ENCODE results near the gene FAM156A. TPM values are rescaled to one million over a fixed set of nuclear protein-coding genes. Genes with fewer than 3 reads are reported as not detected.
"Not testable (repeated sequence)": the region's sequence is repeated elsewhere in the genome, so short reads cannot be mapped to it uniquely, and the experiment has no call there.

The FAM156A gene
- total RNA-seq, 2 experiments from 2014 or later, result 19.0 to 19.5 TPM

DNA sequence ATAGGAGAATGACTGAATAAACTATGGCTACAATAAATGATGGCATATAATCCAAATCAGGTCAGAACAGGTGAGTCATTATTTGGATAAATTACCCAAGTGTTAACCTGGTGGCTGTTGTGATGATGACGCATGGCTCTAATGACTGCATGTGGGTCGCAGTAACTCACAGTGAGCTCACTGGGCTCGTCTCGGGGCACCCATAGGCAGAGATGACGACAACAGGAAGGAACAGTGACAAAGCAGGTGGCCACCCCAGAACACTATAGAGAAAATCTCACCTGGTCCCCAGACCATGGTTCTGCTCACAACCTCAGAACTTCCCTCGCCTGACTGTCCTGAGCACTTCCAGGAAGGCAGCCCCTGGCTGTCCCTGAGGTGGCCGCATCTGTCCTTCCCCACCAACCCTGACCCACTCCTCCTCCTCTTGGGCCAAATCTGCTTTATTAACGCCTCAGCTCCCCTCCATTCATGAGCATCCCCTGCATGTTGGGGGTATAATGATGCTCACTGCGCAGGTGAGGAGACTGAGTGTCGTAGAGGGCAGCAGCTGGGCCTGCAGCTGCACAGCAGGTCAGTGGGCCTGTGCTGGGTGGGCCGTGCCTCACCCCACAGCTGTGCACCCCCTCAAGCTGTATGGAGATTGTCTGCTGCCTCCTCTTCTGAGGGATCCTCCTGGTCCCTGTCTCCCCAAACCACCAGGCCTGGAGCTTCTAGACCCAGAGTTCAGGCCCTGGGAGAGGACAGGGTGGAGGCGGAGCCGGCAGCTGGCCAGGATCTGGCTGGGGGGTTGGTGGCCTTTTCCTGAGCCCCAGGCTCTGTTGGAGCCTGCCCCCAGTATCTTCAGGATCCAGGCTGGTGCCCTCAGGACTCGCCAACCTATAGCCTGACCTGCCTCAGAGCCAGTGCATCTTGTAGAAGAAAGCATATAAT is 30.9 kb upstream of the FAM156A start:
- H3K27ac Mint-ChIP-seq, result no peak overlapping the region

DNA sequence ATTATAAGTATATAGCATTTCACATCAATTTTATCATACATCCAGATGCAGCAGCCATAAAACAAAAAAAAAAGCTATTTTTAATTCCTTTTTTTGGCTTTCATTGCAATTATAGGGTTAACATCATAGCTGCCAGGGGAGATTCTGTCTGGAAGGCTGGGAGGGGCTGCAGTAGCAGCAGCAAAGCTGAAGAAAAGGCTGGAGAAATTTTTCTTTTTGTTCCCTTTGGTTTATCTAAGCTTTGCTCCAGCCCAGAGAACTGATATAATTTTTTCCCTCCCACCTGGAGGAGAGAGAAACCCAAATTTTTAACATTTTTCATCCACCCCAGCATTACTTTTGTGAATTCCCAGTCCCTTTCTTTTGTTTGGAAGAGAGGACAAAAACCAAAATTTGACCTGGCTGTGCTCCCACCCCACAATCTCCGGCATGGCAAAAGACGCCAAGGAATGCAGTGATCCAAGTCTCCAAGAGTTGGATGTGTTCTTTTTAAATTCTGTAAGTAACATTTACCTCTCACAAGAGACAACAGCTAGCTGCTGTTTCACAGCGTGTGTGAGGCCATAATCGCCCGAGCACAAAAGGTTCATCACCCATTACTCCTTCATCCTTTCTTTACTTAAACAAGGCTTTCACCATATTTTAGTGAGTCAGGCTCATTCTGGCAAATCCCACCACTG is 25.1 kb upstream of the FAM156A start:
- H3K27me3 Mint-ChIP-seq, result no peaks in the 10 kb centered on the region
- H3K27ac Mint-ChIP-seq, result no peak overlapping the region
- H3K9me3 Mint-ChIP-seq, result no peaks in the 10 kb centered on the region
- intact Hi-C loops (cut with micrococcal nuclease), result no loop called here
- ChIA-PET CTCF (no interaction called here), POLR2A (no interaction called here)
- H3K4me1 Mint-ChIP-seq (ENCODE audit: low read depth), result no peaks in the 10 kb centered on the region
- no peaks in the 10 kb centered on the region for H3K36me3 Mint-ChIP-seq
- no peak for DNase-seq
- no peak overlapping the region for H3K4me3 Mint-ChIP-seq

More for the DNA sequence above, 30.9 kb upstream of the FAM156A start:
- Mint-ChIP-seq H3K4me3 (no peak overlapping the region), H3K27me3 (no peaks in the 10 kb centered on the region), H3K36me3 (no peaks in the 10 kb centered on the region), H3K9me3 (no peaks in the 10 kb centered on the region), H3K4me1 (ENCODE audit: low read depth) (peaks cover 29% of the 10 kb centered on the region)
- ChIA-PET POLR2A (no interaction called here), CTCF (interaction anchor here (1.0 kb wide), 1 partner anchor 24 kb away, joined by 4 read pairs; no protein-coding TSS in a partner anchor)
- peak; percentile 41 for DNase-seq
- intact Hi-C loops (cut with micrococcal nuclease), result no loop called here

DNA sequence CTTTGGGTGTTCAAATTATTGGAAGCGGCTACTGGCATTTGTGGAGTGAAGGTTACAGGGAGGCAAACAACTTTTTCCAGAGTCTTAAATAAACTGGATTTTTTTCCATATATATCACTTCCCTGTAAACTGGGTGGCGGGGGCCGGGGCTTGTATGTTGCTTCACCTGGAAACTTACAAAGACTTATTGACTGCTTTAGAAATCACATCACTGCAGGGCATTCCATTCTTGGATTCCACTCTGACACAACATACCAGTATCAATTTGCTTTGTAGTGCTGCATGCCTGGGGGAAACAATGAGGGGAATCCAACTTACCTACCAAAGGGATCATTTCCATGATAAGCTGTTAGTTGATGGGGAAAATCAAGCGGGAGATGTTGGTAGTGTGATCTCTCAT is 21.7 kb upstream of the FAM156A start:
- no peaks in the 10 kb centered on the region for H3K27me3 Mint-ChIP-seq

DNA sequence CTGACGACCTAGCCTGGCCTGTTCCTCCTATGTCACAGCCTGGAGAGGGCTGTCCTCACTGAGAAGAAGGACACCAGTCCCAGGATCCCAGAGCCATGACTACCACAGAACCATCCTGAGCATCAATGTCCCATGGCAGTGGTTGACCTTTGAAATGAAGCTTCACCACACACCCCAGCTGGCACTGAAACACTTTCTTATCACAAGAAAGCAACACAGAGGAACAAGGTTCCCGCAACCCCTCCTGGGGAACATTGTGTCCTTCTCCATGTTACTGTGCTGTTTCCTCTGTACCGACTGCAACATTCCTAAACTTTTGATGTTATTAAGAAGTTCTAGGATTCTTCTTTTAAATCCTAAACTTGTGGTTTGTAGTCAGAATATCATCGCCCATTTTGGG is 21.2 kb upstream of the FAM156A start:
- peak overlapping the region; percentile 19 for H3K27ac Mint-ChIP-seq
- intact Hi-C loops (cut with micrococcal nuclease), result no loop called here
- no peaks in the 10 kb centered on the region for H3K9me3 Mint-ChIP-seq
- H3K4me1 Mint-ChIP-seq (ENCODE audit: low read depth), result no peaks in the 10 kb centered on the region
- POLR2A ChIA-PET, result no interaction called here
- CTCF ChIA-PET, result no interaction called here
- no peak for DNase-seq
- no peak overlapping the region for H3K4me3 Mint-ChIP-seq
- H3K36me3 Mint-ChIP-seq, result no peaks in the 10 kb centered on the region
- no peaks in the 10 kb centered on the region for H3K27me3 Mint-ChIP-seq

More for the DNA sequence above, 21.7 kb upstream of the FAM156A start:
- H3K4me1 Mint-ChIP-seq (ENCODE audit: low read depth), result no peaks in the 10 kb centered on the region
- H3K9me3 Mint-ChIP-seq, result no peaks in the 10 kb centered on the region
- DNase-seq, result no peak
- intact Hi-C loops (cut with micrococcal nuclease), result no loop called here
- ChIA-PET POLR2A (no interaction called here), CTCF (no interaction called here)
- H3K36me3 Mint-ChIP-seq, result no peaks in the 10 kb centered on the region
- no peak overlapping the region for H3K27ac Mint-ChIP-seq
- no peak overlapping the region for H3K4me3 Mint-ChIP-seq

DNA sequence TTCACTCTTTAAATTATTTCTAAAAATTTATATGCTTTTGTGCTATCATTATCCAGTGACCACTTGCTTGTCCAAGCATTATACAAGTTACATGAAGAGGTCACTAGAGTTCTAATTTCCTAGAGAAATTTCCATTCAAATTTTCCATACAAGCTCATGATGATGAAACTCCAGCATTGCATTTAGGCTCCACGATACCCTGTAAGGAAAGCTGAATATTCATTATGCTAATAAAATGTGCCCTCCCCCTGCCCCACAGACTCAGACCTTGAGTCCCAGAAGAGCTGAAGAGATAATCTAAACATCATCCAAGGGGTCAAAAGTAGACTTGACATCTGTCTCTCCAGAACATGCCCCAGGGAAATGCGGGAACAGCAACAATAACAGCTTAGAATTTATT is 19.6 kb upstream of the FAM156A start:
- Mint-ChIP-seq H3K27ac (no peak overlapping the region), H3K27me3 (no peaks in the 10 kb centered on the region), H3K4me3 (no peak overlapping the region), H3K4me1 (ENCODE audit: low read depth) (no peaks in the 10 kb centered on the region), H3K9me3 (no peaks in the 10 kb centered on the region), H3K36me3 (no peaks in the 10 kb centered on the region)
- CTCF ChIA-PET, result no interaction called here
- DNase-seq, result no peak
- POLR2A ChIA-PET, result no interaction called here
- intact Hi-C loops (cut with micrococcal nuclease), result no loop called here

DNA sequence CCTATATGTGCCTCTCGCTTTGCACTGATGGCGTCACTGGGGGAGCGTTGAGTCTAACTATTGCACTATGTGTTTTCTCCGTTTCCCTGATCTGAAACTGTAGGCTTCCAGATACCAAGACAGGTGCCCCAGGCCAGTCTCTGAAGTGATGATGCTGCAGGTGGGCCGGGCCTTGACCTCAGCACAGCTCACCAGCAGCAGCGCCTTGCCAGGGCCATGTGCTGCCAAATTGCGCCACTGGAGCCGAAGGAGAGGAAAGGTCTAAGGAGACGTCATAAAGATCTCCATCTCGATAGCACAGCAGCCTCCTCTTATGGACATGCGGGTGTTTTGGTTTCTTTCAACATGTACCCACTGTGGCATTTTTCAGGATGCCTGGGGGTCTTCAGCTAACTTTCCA is 17.3 kb upstream of the FAM156A start:
- H3K36me3 Mint-ChIP-seq; DNase-seq; H3K9me3 Mint-ChIP-seq; POLR2A ChIA-PET; H3K4me3 Mint-ChIP-seq; intact Hi-C loops (cut with micrococcal nuclease); H3K4me1 Mint-ChIP-seq (ENCODE audit: low read depth); CTCF ChIA-PET; H3K27ac Mint-ChIP-seq; H3K27me3 Mint-ChIP-seq: not testable (repeated sequence)

DNA sequence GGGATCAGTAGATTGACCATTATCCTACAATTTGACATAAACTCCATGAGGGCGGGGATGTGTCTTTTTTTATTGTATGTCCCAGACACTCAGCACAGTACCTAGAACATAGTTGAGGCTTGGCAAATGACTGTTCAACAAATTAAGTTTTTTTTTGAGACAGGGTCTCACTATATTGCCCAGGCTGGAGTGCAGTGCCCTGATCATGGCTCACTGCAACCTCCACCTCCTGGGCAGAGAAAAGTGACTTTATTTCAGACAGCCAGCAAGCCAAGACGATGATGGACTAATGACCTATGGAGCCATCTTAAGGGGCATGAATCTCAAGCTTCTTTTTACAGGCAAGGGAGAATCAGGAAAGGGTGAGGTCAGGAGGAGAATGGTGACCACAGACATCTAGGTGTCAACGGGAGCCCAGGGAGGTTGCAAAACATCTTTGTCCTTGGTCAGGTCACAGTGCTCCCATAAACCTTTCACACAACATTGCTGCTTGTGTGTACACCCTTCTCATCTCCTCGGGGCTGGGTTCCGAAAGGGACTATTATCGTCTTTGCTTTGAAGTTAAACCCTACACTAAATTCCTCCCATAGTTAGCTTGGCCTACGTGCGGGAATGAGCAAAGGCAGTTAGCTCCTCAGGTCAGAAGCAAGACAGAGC is 16.1 kb upstream of the FAM156A start:
- H3K4me1 Mint-ChIP-seq (ENCODE audit: low read depth); H3K27ac Mint-ChIP-seq; H3K27me3 Mint-ChIP-seq; CTCF ChIA-PET; DNase-seq; H3K4me3 Mint-ChIP-seq; POLR2A ChIA-PET; H3K36me3 Mint-ChIP-seq; intact Hi-C loops (cut with micrococcal nuclease); H3K9me3 Mint-ChIP-seq: not testable (repeated sequence)

DNA sequence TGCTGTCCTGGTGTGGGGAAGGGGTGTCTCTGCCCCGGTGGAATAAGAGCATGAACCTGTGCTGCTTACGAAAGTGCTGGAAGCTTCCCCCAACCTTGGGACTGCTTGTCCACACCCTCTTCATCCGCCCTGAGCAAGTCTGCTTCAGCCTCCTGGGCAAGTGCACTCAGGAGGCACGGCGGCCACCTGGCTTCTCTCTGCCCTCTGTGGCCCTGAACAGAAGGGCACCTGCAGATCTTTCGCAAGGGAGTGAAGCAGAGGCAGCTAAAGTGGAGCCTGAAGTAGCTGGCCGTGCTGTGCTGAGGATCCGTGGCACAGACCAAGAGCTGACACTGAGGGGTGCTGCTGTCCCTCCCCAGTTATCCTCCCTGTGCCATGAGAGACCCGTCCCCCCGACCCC is 9.6 kb upstream of the FAM156A start:
- H3K4me3 Mint-ChIP-seq; CTCF ChIA-PET; POLR2A ChIA-PET; H3K27ac Mint-ChIP-seq; H3K9me3 Mint-ChIP-seq; intact Hi-C loops (cut with micrococcal nuclease); H3K4me1 Mint-ChIP-seq (ENCODE audit: low read depth); H3K27me3 Mint-ChIP-seq; DNase-seq; H3K36me3 Mint-ChIP-seq: not testable (repeated sequence)

DNA sequence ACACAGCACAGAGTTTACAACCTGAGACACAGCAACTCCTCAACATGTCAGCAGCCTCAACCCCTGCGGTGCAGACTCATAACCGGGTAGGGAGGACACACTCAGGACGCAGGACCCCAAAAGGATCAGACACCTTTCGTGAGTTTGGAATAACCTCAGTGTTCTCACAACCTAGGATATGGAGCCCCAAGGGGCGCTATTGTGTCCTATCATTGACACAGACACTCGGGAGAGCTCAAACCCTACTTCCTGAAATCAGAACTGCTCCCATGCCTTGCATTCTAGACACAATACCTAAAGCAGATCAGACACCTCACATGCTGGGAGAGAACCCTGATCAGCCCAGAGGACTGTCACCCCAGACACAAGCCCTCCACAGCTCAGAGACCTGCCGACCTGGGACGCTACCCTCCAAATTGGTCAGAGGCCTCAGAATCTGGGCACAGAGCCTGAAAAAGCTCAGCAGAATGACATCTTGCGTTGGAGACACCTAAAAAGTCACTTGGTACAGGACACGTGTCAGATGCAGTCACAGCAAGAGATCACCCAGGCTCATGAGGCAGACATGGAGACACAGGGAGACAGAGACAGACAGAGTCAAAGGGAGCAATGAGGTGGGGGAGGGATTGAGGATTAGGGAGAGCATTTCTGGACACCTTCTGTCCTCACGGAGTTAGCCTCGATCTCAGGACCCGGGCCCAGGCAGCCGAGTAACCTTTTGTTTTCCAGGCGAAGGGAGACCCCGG is 8.8 kb upstream of the FAM156A start:
- H3K4me1 Mint-ChIP-seq (ENCODE audit: low read depth); DNase-seq; H3K36me3 Mint-ChIP-seq; POLR2A ChIA-PET; H3K4me3 Mint-ChIP-seq; H3K27ac Mint-ChIP-seq; intact Hi-C loops (cut with micrococcal nuclease); CTCF ChIA-PET; H3K27me3 Mint-ChIP-seq; H3K9me3 Mint-ChIP-seq: not testable (repeated sequence)

DNA sequence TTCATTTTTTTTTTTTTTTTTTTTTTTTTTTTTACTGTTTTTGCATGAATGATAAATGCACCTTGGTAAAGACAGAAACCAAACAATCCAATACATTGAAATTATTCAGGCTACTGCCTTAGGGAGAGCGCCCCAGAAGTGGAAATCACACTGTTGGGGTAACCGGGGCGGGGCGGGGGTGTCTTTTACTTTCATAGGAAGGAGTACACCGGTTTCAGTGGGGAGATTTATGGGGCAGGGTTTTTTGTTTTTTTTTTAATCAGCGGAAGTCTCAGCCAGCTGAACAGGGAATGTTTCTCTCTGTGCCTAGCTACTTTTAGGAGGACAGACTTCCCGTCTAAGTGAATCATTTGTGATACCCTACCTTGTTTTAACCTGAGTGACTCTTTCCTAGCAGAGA is 643 bp upstream of the FAM156A start:
- H3K36me3 Mint-ChIP-seq; DNase-seq; H3K9me3 Mint-ChIP-seq; POLR2A ChIA-PET; H3K27ac Mint-ChIP-seq; CTCF ChIA-PET; intact Hi-C loops (cut with micrococcal nuclease); H3K4me3 Mint-ChIP-seq; H3K27me3 Mint-ChIP-seq; H3K4me1 Mint-ChIP-seq (ENCODE audit: low read depth): not testable (repeated sequence)

DNA sequence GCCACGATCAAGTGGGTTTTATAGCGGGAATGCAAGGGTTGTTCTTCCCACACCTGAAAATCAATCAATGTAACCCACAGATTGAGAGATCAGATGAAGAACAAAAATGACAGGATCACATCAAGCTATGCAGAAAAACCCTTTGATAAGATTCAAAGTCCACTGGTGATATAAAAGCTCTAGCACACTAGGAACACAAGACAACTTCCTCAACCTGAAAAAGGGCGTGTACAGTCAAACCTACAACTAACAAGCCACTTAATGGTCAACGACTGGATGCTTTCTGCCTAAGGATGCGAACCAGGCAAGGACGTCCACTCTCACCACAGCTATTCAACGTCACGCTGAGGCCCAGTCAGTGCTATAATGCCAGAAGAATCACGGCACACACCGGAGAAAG is 8.4 kb downstream of the FAM156A start:
- H3K4me1 Mint-ChIP-seq (ENCODE audit: low read depth); POLR2A ChIA-PET; H3K36me3 Mint-ChIP-seq; intact Hi-C loops (cut with micrococcal nuclease); DNase-seq; CTCF ChIA-PET; H3K9me3 Mint-ChIP-seq; H3K27me3 Mint-ChIP-seq; H3K4me3 Mint-ChIP-seq; H3K27ac Mint-ChIP-seq: not testable (repeated sequence)

DNA sequence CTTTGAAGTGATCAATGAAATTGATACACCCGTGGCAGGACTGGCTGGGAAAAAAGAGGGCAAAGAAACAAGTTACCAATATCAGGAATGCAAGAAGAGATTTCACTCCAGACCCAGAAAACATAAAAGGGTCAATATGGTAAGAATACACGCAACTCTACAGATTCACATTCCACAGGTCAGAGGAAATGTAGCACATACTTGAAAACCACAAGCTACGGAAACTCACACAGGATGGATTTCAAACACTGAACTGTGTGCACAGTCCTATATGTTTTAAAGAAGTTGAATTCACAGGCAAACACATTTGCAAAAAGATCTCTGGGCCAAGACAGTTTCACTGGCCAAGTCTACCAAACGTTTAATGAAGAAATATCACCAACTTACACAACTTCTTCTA is 9.0 kb downstream of the FAM156A start:
- H3K9me3 Mint-ChIP-seq; CTCF ChIA-PET; H3K27ac Mint-ChIP-seq; H3K36me3 Mint-ChIP-seq; H3K4me3 Mint-ChIP-seq; DNase-seq; POLR2A ChIA-PET; H3K4me1 Mint-ChIP-seq (ENCODE audit: low read depth); intact Hi-C loops (cut with micrococcal nuclease); H3K27me3 Mint-ChIP-seq: not testable (repeated sequence)

Measured in activated CD4-positive, alpha-beta memory T cell treated with anti-CD3 and anti-CD28 coated beads for 36 hours (primary cell).